IPS-18c (cell line): Measurements from ENCODE around the gene NINJ2.
"Not testable (repeated sequence)": the region's sequence is repeated elsewhere in the genome, so short reads cannot be mapped to it uniquely, and the experiment has no call there.

Experiments used
- H3K4me3 ChIP-seq: 2 replicates; pipeline ENCODE4 v1.7.0; 2013; ENCODE audit warnings: low read depth, mild to moderate bottlenecking, low read length, moderate library complexity; ENCODE audit not compliant: insufficient read depth
- H3K9me3 ChIP-seq: one replicate; pipeline ENCODE4 v1.6.1; 2013; ENCODE audit warnings: mild to moderate bottlenecking, low read length, moderate library complexity; ENCODE audit not compliant: control insufficient read depth, insufficient read depth

The NINJ2 gene

DNA sequence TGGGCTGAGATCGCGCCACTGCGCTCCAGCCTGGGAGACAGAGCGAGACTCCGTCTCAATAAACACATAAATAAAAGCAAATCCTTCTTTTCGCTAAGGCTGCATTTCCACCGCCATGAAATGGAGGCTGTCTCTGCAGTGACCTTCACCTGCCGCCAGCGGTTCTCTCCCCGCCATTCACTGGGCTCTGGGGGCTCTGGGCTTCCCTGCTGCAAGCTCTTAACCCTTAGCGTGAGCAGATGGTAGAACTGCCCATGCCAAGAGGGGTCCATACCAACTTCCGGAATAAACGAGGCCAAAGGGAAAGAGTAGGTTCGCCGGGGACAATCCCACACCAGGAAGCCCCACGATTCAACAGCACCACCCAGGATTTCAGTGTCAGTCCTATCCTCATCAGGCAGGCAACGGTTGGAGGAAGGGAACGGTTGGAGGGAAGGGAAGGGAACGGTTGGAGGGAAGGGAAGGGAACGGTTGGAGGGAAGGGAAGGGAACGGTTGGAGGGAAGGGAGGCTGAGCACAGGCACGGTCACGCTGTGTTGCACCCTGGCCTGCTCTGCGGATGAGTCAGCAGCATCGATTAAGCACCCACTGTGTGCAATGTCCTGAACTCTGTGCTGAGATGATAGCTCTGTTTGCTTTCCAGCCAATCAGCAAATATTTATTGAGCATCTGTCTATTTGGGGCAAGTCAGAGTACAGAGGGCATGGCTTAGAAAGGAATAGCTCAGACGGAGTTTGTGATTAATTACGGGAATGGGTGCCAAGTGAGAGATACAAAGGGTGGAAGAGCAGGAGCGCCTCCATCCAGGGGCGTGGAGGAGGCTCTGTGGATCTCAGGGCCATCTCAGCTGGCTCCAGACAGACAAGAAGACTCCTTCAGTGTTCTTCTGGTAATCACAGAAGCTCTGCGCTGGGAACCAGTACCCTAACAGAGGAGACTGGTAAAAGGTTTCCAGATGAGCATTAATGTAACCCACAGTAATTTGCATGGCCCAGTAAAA, 77.9 kb downstream of the NINJ2 start:
- Histone ChIP-seq H3K9me3 (no peaks in the 10 kb centered on the region), H3K4me3 (no peak overlapping the region)

DNA sequence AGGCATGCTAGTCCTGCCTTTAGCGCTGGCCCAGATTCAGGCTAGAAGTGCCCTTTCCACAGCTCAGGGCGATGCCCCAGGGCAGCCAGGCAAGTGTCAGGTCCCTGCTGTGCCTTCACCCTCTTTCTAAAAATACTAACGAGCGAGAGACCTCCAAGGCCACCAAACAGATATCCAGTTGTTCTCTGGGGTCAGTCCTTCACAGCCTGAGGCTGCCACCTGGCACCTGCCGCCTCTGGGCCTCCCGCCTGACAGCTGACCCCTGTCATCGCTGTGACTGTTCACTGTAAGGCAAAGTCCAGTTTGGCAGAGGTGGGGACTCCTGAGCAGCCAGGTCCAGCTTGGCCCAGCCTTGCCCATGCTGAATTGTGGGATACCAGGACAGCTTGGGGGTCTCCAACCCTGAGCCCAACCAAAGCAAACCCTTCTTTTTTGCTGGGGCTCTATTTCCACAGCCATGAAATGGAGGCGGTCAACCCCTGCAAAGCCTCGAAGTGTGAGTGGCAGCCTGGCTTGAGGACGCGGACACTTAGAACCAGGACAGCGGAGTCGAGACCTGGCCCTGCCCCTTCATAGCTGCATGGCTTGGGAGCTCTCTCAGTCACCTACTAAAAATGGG, 79.9 kb downstream of the NINJ2 start:
- H3K4me3 ChIP-seq: no peak overlapping the region
- H3K9me3 ChIP-seq: no peaks in the 10 kb centered on the region

DNA sequence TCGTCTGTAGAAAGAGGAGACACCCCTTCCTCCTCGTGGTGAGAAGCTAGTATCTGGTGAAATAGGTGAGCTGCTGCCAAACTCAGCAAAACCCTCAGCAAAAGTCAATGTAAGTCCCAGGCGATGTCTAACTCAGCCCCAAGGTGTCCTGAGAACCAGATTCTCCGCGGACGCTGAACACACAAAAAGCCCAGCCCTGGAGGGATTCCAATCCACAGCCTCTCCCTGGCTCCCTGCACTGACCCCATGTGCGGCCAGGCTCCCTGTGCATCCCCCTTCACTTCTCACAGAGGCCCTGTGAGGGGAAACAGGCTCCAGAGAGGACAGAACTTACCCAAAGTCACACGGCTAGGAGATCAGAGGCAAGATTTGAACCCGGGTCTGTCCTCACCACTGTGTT, 81.5 kb downstream of the NINJ2 start:
- no peak overlapping the region for H3K4me3 ChIP-seq
- no peaks in the 10 kb centered on the region for H3K9me3 ChIP-seq

DNA sequence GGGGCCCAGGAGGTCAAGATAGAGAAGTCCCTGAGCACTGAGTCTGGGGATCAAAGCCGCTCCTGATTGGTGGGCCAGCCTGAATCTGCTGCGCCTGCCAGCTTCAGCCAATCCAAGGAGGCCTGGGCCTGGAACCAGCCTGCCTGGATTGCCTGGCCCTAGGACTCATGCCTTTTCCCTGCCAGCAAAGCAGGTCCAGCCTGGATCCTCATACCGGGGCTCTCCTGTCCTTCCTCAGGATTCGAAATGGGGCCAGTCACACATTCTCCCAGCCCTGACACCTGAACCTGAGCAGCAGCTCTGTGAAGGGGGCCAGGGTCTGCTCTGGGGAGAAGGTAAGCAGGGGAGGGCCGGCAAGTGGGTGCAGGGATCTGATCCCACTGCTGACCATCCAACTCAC, 81.9 kb downstream of the NINJ2 start:
- H3K9me3 ChIP-seq: no peaks in the 10 kb centered on the region
- H3K4me3 ChIP-seq: no peak overlapping the region

DNA sequence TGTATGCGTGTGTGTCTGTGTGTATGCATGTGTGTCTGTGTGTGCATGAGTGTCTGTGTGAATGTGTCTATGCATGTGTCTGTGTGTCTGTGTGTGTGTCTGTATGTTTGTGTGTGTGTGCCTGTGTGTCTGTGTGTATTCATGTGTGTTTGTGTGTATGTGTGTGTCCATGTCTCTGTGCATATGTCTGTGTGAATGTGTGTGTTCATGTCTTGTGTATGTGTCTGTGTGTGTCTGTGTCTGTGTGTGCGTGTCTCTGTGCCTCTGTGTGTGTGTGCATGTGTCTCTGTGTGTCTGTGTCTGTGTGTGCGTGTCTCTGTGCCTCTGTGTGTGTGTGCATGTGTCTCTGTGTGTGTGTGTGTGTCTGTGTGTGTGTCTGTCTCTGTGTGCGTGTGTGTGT, 82.4 kb downstream of the NINJ2 start:
- no peak overlapping the region for H3K4me3 ChIP-seq
- no peaks in the 10 kb centered on the region for H3K9me3 ChIP-seq

DNA sequence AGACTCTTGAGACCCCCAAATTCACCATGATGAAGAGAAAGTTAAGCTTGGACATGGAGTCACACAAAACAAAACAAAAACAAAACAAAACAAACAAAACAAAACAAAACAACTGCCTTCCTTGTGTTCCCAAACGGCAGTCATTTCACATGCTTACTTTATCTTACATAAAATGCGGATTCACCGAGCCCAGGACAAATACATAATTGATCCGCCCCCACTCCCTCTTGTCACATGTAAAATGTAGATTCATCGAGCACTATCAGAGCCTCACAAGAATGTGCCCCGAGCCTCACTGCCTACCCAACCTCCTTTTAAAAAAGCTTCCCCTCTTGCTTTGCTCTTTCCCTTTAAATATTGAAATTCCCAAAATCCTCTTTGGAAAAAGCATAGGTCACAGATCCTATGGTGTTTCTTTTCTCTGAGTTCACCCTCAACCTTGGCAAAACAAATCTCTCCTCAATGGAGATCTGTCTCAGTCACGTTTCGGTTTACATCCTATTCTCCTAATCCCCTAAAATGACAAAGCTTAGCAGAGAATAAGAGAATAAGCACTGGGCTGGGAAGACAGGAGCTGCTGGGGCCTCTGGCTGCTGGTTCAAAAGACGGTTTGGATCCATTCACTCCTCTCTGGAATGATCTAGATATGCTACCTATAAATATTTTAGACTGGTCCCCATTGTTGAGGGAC, 83.7 kb downstream of the NINJ2 start:
- H3K4me3 ChIP-seq: no peak overlapping the region
- H3K9me3 ChIP-seq: no peaks in the 10 kb centered on the region

DNA sequence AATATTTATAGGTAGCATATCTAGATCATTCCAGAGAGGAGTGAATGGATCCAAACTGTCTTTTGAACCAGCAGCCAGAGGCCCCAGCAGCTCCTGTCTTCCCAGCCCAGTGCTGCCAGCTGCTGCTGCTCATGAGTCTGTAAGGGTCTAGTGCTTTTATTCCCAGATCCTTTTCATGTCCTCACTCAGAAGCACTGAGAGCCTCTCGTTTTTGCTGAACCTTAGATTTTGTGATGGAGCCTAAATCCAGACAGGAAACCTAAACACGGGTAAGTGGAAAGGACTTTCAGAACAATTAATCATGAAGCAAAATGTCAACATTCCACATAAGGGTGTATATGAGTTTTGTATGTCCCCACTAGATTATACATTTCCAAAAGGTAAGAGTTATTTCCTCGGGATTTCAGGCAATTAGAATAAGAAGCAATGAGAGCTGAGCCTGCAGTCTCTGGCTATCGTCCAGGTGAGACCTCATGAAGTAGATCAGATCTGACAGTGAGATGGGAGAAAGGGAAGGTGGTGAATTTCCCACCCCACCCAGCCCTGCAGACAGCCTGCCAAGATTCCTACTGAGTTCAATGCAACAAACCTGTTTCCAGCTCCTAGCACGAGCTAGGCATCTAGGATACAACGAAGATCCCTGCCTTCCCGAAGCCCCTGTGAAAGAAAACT, 84.4 kb downstream of the NINJ2 start:
- no peak overlapping the region for H3K4me3 ChIP-seq

DNA sequence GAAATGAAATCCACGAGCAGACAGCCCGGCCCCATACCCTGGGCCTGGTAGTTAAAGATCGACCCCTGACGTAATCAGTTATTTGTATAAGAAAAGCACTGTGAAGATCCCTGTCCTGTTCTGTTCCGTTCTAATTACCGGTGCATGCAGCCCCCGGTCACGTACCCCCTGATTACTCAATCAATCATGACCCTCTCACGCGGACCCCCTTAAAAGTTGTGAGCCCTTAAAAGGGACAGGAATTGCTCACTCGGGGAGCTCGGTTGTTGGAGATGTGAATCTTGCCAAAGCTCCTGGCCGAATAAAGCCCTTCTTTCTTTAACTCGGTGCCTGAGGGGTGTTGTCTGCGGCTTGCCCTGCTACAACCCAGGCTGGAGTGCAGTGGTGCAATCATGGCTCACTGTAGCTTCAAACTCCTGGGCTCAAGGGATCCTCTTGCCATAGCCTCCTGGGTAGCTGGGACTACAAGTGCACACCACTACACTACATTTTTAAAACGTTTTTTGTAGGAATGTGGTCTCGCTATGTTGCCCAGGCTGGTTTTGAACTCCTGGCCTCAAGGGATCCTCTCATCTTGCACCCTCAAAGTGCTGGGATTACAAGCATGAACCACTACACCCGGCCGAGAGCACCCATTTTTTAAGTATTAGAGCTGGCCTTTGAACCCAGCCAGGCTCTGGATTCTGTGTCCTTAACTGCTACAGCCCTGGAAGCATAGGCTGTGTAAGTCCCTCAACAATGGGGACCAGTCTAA, 85.1 kb downstream of the NINJ2 start:
- H3K4me3 ChIP-seq: not testable (repeated sequence)

More for the DNA sequence above, 84.4 kb downstream of the NINJ2 start:
- no peaks in the 10 kb centered on the region for H3K9me3 ChIP-seq

DNA sequence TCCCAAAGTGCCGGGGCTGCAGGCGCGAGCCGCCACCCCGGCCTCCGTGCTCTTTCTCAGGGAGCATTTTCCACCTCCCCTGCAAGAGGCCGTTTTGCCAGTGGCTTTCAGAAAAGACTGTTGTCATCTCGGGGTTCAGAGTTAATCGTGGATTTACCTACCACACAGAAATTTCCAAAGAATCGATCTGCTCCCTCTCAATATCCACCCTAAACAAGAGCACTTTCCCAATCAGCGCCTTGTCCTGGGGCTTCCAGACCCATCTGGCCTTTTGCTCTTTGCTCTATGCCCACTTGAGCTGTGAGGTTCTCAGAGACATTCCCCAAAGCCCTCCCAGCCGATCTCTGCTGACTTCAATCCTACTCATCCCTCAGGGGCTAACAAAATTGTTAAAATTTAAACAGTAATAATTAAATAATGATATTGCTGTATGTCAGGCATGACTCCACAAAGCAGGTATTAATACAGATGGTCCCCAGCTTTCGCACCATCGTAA, 86.6 kb downstream of the NINJ2 start:
- H3K9me3 ChIP-seq: no peaks in the 10 kb centered on the region
- no peak overlapping the region for H3K4me3 ChIP-seq

More for the DNA sequence above, 85.1 kb downstream of the NINJ2 start:
- H3K9me3 ChIP-seq: not testable (repeated sequence)

DNA sequence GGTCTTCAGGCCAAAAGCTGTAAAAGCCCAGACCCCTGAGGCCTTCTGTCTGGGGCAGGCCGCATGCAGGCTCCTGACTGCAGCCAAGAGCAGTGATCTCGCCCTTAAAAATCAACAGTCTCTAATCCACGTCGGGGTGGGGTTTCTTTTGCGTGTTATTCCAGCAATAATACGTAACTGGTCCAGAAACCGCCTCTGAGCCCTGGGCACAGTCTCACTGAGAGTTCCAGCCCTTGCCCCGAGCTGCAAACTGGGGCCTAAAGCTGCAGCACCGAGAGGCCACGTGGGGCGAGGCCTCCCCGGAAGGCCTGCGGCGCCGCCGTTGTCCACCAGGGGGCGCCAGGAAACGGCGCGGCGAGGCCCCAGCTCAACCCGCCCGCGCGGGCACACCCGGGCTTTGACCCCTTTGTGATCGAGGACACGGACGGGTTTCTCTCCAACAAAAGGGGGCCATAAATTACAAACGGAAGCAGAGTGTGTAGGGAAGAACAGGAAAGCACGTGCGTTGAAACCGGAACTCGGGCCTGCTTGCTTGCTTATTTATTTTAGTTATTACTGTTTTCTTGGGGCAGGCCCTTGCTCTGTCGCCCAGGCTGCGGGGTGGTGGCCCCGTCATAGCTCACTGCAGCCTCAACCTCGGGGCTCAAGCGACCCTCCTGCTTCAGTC, 87.2 kb downstream of the NINJ2 start:
- H3K4me3 ChIP-seq: no peak overlapping the region
- no peaks in the 10 kb centered on the region for H3K9me3 ChIP-seq

DNA sequence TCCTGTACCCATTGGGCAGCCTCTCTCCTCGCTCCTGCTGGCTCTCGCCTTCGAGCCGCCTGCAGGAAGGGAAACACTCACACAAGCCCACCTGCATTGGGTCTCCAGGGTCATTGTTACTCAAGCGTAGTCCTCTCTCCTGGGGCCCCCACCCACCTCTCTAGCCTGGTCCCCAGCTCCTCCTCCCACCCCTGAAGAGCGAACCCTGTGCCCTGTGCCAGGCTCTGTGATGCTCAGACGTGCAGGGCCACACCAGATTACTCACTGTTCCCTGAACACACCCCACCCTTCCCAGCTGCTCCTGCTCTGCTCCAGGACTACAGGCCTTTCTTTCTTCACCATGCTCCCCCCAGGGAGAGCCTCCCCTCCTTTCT, 88.1 kb downstream of the NINJ2 start:
- Histone ChIP-seq H3K9me3 (peaks cover 2% of the 10 kb centered on the region), H3K4me3 (no peak overlapping the region)

DNA sequence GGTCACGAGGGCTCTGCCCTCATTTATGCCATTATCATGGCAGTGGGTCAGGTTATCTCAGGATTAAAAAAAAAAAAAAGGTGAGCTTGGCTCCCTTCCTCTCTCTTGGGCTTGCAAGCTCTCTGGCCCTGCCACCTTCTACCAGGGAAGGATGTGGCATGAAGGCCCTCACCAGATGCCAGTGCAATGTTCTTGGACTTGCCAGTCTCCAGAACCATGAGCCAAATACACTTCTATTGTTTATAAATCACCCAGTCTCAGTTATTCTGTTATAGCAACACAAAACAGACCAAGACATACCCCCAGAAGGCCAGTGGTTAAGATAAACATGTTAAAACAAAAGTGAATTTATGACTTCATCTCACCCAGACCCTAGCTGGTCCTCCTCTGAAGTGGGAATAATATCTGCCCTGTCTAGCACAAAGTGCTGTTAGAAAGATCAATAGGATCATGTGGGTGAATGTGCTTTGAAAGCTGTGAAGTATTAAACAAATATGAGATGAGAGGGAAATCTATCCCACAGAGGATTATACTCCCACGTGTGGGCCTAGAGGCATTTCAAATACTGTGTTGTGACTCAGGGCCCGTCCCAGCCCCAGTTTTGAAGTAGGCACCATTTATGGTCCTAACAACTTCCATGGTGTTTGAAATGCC, 88.6 kb downstream of the NINJ2 start:
- Histone ChIP-seq H3K4me3 (no peak overlapping the region), H3K9me3 (peaks cover 2% of the 10 kb centered on the region)

DNA sequence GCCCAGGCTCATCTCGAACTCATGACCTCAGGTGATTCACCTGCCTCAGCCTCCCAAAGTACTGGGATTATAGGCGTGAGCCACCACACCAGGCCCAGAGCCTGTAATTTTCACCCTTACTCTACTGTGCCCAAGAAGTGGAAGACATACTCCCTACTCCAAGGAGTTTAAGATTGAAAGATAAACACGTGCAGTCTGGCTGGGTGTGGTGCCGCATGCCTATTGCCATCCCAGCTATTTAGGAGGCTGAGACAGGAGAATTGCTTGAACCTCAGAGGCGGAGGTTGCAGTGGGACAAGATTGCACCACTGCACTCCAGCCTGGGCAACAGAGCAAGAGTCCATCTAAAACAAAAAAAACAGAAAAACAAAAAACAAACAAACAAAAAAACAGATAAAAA, 90.0 kb downstream of the NINJ2 start:
- peaks cover 2% of the 10 kb centered on the region for H3K9me3 ChIP-seq
- no peak overlapping the region for H3K4me3 ChIP-seq

DNA sequence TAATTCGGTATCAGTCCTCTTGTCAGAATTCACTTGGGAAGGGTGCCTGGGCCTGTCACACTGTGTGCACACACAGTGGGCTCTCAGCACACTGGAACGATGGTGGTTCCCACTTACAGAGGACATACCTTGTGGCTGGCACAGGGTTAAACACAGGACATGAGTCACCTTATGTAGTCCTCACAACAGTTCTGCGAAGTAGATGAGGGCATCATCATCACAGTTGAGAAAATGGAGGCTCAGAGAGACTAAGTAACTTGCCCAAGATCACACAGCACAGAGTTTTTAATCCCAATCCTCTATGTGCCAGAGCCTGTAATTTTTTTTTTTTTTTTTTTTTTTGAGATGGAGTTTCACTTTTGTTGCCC, 90.7 kb downstream of the NINJ2 start:
- peaks cover 2% of the 10 kb centered on the region for H3K9me3 ChIP-seq
- no peak overlapping the region for H3K4me3 ChIP-seq

DNA sequence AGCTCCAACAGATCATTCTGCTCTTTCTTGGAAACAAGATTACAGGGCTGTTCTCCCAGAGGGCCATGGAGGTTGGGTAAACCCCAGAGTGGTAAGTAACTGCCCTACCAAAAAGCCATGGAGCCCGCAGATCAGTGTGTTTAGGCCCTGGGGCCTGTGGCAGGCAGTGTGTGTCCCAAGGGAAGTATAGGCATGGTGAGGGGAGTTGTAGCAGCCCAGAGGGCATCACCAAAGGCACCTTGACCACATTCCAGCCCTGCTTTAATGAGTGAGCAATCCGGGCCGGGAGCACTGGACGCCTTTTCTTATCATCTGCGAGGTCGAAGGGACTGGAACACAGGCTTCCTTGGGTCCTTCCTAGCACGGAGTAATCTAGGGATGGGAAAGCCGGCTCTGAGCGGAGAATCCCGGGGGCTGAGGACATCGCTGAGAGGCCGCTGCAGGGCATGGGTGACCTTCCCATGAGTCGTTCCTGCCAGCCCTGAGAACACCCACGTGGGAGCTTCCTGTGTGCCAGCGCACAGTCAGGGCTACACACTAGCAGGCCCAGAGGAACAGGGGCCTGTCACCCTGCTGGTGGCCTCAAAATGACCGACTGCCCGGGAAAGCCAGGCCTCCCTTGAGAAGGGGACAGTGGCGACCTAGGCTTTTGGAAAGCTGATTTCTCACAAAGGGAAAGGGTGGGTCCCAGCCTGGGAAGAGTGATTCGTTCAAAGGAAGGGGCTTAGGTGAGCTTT, 91.3 kb downstream of the NINJ2 start:
- Histone ChIP-seq H3K9me3 (peaks cover 2% of the 10 kb centered on the region), H3K4me3 (no peak overlapping the region)
